HG03354 (cell line): ENCODE results near the gene SLC4A11.
A peak's percentile ranks its signal among the peaks of the same experiment; 100 is the strongest.
"Not testable (repeated sequence)": the region's sequence is repeated elsewhere in the genome, so short reads cannot be mapped to it uniquely, and the experiment has no call there.

Source experiments
- ATAC-seq: cut with Tn5 transposase; IDR thresholded peaks from one replicate; pipeline ENCODE4 v1.9.1; 2021; ENCODE audit warnings: mild to moderate bottlenecking; ENCODE audit not compliant: unreplicated experiment, poor library complexity, severe bottlenecking

The SLC4A11 gene

DNA sequence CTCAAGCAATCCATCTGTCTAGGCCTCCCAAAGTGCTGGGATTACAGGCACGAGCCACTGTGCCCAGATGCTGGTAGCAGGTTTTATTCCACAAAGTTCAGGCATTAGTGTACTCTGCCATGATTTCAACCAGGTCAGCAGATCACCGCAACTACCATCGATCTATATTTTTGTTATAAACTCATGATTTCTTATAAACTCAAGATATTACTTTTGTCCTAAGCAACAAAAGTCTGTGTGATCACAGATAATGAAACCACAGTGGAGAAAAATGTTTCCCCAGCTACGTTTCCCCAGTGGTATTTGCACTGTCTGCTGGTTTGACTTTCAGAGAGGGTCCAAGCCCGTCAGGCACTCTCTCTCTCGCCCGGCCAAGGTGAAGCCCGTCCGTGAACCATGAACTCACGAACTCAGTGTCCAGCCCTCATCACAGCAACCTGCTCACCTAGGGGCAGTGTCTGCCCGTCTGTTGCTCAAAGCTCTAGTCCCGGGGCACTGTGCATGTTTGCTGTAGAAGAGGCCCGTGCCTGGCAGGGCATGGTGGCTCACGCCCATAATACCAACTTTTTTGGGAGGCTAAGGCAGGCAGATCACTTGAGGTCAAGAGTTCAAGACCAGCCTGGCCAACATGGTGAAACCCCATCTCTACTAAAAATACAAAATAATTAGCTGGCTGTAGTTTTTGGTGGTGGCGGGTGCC is 7.0 kb downstream of the SLC4A11 start:
- ATAC-seq: no peak

DNA sequence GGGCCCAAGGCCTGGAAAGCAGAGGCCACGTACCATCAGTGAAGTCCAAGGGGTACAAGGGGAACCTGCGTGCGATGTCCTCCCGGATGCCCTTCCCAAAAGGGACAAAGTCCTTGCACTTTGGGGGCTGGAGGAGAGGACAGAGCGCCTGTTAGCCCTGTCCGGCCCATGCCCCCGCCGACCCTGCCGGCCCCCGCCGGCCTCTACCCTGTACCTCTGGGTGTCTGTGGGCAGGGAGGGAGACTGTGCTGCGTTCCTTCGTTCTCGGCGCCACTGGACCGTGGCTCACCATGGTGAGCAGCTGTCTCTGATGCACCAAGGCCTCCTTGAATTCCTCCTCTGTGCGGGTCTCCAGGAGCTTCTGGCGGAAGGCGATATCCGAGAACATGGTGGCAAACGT is 7.9 kb downstream of the SLC4A11 start:
- ATAC-seq: no peak

DNA sequence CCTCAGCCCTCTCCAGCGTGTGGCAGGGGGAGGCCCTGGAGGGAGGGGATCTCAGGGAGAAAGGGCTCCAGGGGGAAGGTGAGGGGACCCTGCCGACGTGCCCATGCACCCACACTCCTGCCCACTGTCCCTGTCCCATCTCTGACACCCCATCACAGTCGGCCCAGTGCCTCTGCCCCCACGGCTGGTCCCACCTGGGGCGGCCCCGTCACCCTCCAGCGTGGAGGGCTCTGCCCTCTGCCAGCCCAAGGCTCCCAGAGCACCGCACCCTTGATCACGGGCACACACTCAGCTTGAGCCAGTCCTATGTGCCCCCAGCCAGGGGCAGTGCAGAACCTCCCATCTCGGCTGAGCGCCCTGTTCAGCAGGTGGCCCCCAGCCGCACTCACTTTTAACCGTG is 9.2 kb downstream of the SLC4A11 start:
- ATAC-seq: no peak

DNA sequence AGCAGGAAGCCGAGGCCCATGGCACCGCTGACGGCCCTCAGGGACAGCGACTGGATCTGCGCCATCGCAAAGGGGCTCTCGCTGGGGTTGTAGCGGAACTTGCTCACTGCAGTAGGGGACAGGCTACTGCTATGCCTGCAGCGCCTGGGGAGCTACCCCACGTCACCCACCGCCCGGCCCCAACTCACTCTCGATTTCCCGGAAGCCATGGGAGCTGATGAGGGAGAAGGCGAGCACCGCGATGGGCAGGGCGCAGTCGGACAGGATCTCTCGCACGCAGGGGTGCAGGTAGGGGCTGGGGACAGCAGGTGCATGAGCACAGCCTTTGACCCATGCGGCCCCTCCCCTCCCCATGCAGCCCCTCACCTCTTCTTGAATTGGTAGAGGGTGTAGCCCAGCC is 9.8 kb downstream of the SLC4A11 start:
- ATAC-seq: no peak

DNA sequence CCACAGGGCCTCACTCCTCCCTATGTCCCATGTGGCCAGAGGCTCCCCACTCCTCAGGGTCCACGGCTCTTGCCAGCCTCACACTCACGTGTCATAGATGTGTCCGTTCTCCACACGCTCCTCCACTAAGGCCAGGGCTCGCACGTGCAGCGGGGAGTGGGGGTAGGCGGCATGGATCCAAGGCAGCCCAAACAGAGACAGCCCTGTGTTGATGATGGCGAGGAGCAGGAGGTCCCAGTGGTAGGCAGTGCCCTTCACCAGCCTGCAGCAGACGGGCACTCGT is 10.3 kb downstream of the SLC4A11 start:
- no peak for ATAC-seq

DNA sequence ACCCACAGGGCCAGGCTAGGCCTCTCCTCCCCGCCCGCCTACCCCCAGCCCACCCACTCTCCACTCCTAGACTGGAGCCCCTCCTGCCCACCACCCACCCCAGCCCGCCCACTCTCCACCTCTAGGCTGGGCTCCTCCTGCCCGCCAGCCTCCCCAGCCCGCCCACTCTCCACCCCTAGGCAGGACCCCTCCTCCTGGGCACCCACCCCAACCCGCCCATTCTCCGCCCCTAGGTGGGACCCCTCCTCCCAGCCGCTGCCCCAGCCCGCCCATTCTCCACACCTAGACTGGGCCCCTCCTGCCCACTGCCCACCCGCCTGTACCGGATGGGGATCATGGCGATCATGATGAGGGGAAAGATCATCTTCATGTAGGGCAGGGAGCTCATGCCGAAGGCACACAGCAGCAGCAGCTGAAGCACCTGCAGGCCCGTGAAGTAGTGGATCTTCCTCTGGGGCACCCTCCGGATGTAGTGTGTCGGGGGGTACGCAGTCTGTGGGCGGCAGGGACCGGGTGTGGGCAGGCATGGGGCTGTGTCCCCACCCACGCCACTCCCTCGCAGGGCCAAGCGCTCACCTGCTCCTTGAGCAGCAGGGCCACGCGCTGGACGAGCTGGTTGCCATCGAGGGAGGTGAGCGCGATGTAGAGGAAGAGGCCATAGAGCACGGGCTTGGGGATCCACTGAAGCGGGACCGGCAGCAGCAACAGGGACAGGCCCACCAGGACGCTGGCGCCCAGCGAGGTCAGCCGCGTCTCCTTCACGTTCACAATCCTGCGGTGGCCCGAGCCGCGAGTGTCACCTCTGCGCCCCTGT is 10.8 kb downstream of the SLC4A11 start:
- ATAC-seq: no peak

DNA sequence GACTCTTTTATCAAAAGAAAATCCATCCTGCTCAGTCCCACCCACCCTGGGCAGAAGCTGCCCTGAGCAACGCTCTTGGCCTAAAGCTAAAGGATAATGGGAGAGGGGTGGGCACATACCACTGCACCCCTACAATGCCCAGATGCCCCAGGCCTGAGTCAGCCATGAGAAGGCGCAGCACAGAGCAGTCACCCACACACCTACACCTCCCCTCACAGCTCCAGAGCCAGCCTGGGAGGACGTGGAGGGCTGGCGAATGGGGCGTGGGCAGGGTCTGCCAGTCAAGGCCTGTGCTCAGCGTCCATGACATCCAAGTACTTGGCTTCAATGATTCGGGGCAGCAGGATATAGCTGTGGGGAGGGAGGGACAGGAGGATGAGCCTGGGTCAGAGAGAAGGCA is 11.5 kb downstream of the SLC4A11 start:
- no peak for ATAC-seq

DNA sequence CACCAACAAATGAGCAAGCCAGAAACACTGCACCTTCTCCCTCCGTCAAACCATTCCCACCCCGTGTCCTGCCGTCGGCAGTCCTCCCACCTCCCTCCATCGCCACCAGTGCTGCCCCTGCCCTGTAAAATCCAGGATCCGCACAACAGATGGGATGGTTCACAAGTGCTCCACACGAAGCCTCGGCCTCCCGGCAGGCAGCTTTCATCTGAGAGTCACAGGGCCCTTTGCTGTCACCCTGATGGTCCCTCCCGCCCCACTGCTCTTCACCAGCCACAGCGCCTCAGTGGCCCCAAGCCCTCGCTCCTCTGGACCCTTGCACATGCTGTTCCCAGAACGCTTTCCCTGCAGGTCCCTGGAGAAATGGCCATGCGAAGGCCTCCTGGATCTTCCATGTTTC is 12.1 kb downstream of the SLC4A11 start:
- no peak for ATAC-seq

DNA sequence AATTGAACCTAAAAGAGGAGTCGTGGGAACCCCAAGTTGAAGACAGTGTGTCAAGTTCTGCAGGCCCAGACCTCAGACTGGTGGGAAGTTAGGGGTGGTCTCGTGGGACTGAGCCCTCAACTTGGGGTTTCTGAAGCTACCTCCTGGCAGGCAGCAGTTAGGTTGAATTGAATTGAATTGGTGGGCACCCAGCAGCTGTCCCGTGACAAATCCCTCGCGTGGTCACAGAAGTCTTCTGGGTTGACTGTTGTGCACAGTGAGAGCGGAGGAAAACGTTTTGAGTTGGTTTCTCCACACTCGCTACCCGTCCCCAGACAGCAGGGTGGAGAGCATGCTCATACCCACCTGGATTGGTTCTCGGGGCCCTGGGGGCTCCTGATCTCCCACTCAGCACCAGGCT is 12.9 kb downstream of the SLC4A11 start:
- no peak for ATAC-seq

DNA sequence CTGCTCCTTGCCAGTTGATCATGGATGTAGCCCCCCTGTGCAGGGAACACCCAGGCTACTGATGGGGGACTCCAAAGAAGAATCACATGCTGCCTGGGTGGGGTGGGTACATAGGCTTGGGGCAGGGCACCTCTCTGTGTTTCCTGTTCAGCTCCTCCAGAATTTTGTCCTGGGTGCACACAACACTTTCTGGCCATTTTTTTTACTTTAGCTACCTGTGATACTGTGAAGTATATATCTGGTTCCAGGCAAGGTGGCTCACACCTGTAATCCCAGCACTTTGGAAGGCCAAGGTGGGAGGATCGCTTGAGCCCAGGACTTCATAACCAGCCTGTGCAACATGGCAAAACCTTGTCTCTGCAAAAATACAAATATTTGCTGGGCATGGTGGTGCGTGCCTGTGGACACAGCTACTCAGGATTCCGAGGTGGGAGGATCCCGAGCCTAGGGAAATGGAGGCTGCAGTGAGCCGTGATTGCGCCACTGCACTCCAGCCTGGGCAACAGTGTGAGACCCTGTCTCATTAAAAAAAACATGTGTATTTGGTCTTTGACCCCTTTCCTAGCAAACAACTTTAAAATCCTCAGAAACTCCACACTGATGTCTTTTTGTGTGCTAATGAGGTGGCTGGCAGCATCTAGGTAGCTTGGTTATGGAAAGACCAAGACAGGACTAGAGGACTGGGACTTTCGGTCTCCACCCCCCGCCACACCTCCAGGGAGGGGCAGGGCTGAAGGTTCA is 14.1 kb downstream of the SLC4A11 start:
- no peak for ATAC-seq

DNA sequence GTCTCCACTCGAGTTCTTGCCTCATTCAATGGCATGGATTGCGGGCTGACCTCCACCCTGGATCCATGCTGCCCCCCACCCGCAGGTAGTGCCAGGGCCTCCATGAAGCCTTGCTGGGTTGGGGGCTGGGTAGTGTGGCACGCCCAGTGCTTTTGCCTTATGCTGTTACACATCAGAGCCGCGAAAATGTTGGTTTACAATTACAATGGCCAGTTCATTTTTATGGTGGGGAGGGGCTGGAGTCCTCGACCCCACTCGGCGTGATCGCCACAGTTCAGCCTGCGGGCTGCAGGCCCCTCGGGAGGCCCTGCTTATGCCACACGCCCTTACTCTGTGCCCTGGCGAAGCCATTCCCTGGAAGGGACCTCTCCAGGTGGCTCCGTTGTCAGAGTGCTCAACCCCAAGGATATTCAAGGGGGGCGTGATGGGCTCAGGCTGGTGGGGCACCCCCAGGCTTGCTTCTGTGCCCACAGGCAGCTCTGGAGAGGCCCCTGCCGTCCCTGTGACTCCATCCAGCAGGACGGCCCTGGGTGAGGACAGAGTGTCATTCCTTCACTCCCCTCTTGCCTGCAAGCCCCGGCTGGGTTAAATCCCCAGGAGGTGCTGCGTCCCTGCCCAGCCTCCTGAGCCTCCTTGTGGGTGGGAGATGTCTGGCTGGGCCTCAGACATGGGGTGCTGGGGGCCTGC is 14.9 kb downstream of the SLC4A11 start:
- ATAC-seq: no peak

DNA sequence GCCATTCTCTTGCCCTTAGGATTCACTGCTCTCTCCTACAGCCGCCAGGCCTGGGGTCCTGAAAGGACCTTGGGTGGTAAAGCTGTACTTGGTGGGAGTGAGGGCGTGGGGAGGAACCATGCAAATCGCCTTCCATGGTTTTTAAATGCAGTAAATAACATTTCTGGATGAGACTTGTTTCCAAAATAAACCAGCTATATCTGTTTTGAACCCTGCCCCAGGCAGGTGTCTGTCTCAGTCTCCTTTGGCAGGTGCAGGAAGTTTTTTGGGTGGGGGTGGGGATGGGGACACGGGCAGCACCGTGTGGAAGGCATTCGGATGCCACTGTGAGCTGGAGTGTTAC is 15.4 kb downstream of the SLC4A11 start:
- ATAC-seq: no peak

DNA sequence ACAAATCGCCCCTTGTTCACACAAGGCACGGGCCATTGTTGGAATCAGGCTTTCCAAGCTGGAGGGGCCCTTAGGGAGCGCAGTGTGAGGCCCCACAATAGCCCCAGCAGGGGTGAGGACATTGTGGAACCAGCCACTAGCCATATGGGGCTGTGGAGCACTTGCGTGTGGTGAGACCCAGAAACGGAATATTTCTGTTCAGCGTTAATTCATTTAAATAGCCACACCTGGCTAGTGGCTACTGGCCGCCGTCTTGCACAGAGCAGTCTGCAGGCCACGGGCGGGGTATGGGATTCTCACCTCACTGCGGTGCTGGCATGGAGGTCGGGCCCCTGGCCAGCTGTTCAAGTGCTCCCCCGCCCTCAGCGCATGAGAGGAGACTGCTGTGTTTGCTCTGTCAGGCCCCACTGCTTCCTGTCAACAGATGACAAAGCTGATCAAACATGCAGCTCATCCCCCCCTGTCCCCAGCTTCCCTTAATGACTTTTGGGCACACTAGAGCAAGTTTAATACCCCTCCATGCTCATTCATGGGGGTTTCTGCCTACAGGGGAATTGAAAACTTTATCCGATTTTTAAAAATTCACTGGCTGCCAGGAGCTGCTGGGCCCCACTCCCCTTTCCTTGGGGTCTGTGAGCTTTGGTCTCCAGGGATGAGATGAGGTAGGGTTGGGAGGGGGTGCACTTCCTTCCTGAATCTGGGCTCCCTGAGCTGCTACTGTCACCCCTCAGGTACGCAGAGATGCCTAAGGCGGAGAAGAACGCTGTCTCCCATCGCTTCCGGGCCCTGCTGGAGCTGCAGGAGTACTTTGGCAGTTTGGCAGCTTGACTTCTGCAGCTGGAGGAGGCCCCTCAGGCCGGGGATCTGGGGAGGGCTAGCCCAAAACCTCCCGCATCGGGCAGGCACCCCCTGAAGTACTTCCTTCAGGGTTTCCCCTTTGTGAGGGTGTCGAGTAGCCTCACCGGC is 16.1 kb downstream of the SLC4A11 start:
- peak; percentile 79 for ATAC-seq

DNA sequence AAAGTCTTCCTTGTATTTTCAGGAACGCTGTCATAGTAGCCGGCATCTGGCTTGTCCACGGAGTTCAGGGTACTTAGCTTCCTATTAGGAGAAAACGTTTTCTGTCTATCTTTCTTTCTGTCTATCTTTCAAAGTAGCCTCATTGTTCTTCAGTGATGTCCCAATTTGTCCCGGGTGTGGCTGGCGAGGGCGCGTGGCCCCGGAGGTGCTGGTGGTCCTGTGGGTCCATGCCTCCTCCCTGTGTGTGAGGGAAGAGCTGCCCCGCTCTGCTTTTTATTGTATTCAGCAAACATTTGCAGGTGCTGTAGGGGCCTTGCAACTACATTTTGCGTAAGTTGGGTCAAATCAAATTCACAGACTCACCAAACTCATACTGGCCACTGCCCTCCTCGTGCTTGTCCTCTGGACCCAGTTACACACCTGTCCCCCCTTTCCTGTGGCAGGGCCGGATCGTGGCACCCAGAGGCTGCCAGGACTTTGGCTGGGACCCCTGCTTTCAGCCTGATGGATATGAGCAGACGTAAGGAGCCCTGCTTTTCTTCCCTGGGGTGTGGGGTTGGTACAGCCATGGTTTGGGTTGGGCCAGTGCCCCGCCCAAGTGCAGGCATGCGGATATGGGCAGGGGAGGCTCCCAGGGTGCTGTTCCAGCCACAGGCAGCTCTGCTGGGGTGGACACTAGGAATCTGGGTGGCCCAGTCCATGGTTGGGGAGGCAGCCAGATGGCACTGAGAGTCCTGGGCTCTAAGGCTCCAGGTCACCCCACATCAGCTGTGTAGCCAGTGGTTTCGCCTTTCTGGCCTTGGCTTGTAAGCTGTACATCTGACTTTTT is 17.4 kb downstream of the SLC4A11 start:
- ATAC-seq: no peak

DNA sequence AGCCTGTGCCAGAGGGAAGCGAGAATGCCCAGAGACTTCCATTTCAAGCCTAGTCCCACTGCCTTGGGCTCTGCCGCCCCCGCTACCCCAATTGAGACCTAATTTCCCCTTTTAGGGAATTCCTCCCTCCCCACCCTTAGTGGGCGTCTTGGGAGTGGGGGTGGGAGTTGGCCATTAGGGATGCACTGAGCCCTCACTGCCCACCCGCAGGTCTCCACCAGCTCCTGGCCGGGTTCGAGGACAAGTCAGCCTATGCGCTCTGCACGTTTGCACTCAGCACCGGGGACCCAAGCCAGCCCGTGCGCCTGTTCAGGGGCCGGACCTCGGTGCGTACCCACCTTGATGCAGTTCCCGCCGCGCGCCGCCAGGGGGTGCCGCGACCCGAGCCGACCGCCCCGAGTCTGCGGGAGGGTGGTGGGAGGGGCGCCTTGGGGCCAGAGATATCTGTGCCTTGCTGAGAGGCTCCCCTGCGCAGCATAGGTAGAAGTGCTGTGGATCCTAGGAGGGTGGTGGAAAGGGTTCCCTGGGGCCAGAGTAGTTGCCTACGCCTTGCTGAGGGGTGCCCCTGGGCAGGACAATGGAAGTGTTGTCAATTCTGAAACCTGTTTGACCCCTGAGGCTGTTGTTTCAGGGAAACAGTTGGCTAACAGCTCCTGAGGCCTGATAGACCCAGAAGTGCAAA is 20.5 kb downstream of the SLC4A11 start:
- ATAC-seq: peak; percentile 66

DNA sequence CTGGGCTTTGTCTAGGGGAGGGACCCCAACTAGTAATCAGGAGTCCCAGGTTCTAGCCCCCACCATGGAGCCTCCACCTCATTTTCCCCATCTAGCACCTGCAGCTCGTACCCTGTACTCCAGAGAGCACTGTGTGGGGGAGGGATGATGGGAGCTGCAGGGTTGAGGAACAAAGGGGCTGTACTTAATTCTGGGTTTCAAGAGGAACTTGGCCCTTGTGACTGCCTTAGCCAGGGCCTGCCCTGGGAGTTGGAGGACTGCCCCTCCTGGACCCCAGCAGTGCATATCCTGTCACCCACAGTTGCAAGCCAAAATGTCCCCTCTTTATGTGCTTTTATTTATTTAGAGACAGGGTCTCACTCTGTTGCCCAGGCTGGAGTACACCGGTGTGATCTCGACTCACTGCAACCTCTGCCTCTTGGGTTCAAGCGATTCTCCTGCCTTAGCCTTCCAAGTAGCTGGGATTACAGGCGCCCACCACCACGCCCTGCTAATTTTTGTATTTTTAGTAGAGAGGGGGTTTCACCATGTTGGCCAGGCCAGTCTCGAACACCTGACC is 23.6 kb downstream of the SLC4A11 start:
- ATAC-seq: not testable (repeated sequence)

DNA sequence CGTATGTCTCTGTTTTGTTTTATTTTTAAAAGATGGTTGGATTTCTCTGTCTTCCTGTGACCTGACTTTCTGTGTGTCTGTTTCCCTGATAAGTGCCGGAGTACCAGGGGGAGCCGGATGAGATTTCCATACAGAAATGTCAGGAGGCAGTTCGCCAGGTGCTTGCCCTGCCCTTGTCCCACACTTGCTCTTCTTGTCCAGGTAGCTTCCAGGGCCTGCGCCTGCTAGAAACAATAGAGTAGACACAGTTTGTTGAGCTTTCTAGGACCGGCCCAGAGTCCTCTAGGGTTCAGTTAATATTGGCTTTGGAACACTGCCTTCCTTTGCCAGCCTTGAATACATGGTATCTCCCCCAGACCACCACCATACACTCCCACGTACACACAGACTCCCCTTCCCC is 25.8 kb downstream of the SLC4A11 start:
- no peak for ATAC-seq

DNA sequence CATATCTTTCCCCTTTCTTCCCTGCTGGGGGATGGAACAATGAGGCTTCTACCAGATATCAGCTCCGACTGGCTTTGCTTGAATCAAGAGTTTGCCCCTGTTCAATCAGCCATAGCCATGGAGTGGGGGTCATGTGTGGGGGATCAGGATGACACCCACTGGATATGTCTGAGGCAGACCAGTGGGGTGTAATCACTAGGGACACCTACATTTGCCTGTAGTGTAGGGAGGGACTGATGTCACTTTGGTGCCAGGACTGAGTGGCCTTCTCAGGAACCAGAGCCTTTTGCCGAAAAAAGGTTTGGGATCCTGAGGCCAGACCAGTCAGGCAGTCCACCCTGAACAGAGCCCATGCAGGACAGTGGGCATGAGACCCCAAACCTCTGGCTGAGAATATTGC is 28.6 kb downstream of the SLC4A11 start:
- no peak for ATAC-seq
